Endometrium (tissue), 2 donors: ENCODE measurements around the gene IL11.

Source experiments
- FAIRE-seq: peaks from 2 replicates; lab custom pipeline; 2012; peaks lifted over from hg19 to GRCh38; lab: Jason Lieb, UNC
- donor health status: control.
- donor health status: control.

The IL11 gene

DNA sequence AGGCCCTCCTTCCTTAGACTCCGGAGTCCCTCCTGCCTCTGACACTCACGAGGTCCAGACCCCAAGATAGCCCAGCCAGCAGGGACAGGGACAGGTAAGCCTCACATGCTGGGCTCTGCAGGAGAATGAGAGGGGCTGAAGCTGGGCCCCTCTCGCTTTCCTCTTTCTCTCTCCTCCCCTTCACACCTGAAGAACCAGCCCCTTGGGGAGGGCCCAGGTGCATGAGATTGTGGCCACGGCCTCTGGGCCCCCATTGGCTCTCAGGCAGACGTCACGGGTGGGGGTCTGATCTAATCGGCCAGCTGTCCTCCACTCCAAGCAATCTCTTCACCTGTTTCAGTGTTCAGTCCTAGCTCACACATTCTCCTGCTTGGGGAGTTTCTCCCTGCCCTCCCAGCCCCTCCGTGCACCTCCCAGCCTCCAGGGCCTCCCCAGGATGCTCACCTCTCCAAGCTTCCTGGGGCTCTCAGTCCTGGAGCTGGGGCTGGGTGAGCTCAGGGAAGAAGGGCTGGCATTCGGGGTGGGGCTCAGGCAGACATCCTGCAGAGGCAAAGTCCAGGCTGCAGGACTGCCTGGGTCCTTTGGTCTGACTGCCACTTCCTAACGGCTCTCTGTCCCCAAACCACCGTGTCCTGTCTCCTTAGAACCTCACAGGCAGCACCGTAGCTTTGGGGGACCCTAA is 47.9 kb downstream of the IL11 start:
- no peak for FAIRE-seq

DNA sequence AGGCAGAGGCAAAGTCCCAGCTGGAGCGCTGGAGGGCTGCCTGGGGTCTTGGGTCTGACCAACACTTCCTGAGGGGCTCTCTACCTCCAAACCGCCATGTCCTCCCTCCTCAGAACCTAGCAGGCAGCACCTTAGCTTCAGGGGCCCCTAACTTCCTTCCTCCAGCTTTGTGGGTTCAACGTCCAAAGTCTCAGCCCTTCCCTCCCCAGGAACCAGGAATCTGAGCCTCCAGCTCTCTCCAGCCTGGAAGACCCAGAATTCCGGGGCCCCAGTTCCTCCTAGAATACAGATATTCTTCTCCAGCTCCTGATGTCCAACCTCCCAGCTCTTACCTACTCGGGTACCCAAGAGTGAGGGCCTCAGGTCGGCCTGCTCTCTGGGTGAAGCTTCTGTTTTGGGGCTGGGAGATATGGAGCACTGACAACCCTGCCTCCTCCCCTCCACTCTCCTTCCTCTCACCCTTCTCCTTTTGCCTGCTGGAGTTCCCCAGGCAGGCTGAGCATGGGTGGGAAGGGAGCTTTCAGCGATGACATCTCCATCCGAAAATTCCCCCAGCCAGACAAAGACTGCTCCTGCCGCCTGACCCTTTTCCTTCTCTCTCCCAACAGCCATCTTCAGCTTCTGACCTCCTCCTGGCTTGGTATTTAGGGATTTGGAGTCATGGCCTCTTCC is 48.7 kb downstream of the IL11 start:
- no peak for FAIRE-seq

DNA sequence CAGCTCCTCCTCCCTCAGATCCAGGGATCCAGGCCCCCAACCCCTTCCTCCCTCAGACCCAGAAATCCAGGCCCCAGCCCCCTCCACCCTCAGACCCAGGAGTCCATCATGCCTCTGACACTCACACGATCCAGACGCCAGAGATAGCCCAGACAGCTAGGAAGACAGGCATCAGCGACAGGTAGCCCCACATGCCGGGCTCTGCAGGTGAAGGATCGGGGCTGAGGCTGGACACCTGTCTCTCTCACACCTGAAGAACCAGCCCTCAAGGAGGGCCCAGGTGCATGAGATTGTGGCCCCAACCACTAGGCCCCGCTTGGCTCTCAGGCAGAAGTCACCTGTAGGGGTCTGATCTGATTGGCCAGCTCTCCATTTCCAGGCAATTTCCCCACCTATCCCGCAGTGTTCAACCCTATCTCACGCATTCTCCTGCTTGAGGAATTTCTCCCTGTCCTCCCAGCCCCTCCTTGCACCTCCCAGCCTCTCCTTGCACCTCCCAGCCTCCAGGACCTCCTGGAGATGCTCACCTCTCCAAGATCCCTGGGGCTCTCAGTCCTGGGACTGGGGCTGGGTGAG is 49.3 kb downstream of the IL11 start:
- FAIRE-seq, result no peak

DNA sequence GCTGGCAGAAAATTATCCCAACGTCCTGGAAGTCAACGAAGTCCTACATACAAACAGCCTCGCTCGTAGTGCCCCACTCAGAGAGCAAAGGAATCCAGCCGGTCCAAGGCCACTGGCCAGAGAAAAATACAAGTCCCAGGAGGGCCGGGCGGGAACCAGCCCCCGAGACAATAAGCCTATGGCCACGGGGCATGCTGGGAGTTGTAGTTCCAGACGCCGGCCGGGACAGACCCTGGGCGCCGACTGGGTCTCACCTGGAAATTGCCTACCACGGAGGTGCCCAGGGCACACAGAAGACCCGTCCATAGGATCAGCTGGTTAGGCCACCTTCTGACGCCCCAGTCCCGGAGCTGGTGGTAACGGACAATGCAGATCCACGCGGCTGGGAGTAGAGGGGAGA is 50.5 kb downstream of the IL11 start:
- FAIRE-seq, result no peak

DNA sequence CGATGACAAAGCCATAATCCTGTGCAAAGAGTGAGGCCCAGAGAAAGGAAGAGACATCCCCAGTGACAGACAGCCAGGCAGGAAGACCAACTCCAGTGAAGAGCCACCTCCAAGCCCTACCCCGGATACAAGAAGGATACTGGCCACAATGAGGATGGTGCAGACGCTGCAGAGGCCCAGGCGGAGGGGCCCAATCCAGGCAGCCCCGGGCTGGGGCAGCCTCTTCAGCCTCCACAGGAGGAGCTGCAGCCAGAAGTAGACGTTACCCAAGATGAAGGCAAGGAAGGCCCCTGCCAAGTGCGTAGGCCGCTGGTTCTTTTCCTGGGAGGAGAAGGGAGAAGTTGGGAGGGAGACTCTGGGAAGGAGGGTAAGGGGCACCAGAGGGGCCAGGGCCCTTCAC is 53.6 kb downstream of the IL11 start:
- FAIRE-seq, result no peak

DNA sequence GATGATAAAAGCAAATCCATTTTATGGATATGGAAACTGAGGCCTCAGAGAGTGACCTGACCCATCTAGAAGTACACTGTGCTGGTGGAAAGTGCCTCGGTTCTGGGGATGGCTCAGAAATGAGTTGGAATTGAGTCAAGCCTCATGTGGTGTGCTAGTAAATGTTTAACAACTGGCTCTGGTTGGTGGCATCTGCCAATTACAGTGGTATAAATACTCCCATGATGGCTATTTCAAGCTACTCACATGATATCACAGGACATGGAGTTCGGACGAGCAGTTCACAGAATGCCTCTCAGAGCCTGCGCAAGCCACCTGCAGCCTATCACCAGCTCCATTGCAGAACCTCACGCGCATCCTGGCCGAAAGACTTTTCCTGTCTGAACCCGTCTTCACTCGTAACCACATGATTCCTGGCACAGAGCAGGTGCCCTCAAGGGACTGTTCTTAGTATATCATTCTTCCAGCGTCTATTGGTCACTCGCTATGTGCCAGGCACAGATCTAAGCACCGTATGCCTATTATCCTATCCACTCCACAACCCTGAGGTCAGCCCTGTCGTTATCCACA is 54.2 kb downstream of the IL11 start:
- no peak for FAIRE-seq

DNA sequence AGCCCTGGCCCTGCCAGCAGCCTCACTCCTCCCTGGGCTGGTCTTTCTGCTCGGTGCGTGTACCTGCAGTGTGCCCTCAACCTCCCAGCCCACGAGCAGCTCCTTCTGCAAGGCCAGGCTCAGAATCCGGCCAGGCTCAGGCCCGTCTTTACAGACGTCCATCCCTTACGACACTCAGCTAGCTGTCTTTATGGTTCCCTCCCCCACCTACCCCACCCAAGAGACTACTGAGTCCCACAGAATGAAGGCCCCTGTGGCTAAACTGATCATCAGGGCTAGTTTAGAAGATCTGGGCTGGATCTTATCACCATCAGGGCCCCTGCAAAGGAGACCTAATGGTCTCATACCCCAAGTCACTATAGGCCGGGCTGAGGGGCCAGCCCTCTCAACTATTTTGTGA is 55.9 kb downstream of the IL11 start:
- FAIRE-seq, result no peak
